Activated CD4-positive, alpha-beta T cell treated with anti-CD3 and anti-CD28 coated beads, Interleukin-2, amount 50 U/mL, for 16 hours (primary cell): Measurements from ENCODE around the gene CBFB.
A peak's percentile ranks its signal among the peaks of the same experiment; 100 is the strongest.
"Not testable (repeated sequence)": the region's sequence is repeated elsewhere in the genome, so short reads cannot be mapped to it uniquely, and the experiment has no call there.

Source experiments
- DNase-seq: peaks from one replicate; pipeline ENCODE4 v3.0.0-alpha.2; 2020

CBFB gene

GRCh38 chr16:67017421-67017750 is 11.6 kb upstream of the CBFB start:
- no peak for DNase-seq

GRCh38 chr16:67017810-67018488 is 11.0 kb upstream of the CBFB start:
- peak; percentile 95 for DNase-seq

DNA sequence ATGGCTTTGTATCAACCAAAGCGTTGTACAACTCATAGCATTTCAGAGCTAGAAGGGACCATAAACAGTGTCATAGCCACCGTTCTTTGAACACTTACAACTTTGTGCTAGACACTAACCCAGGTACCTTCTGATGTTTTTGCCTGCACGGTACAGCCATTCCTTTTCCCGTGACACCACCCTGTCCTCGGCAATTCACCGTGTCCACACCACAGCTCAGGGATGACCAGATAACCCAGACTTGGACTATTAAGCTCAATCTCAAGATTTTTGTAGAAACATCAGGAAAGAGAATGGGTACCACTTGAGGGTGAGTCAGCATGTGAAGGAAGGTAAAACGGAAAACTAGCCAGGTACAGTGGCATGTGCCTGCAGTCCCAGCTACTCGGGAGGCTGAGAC is 9.8 kb upstream of the CBFB start:
- no peak for DNase-seq

GRCh38 chr16:67021321-67021720 is 7.6 kb upstream of the CBFB start:
- DNase-seq: no peak

- DNase-seq: no peak
Measured at GRCh38 chr16:67022531-67023214, 6.3 kb upstream of the CBFB start.

- no peak for DNase-seq
Measured at GRCh38 chr16:67023689-67024088, 5.3 kb upstream of the CBFB start.

GRCh38 chr16:67024384-67025209 is 4.4 kb upstream of the CBFB start:
- no peak for DNase-seq

DNA sequence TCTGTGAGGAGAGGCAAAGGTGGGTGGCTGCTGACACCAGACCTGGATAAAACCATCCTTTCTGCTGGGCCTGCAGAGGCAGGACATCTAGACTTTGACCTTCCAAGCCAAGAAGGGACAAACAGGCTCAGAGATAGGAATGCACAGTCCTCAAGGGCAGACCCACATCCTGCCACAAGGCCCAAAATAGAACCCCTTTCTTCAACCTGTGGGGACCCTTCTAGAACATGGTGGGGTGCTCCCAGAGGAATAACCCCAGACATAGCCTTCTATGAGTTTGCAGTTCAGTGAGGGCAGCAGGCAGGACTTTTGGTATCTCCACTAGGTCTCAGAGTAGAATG is 3.8 kb upstream of the CBFB start:
- no peak for DNase-seq

DNA sequence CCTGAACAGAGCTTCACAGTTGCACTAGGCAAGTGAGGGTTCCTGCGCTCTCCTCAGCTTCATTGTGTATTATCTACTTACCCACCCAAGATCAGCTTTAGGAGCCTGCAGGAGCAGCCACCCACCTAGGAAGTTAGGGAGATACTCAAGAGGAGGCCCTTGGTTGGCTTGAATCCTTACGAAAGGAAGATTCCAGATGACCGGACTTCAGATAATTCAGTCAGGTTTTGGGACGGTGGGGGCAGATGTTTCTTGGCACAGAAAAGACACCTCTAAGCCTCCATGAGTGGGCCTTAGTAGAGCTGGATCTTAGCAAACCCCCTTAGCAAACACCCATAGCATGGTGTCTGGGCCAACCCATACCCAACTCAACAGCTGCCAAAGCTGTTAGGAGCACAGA is 2.4 kb upstream of the CBFB start:
- DNase-seq: no peak

DNA sequence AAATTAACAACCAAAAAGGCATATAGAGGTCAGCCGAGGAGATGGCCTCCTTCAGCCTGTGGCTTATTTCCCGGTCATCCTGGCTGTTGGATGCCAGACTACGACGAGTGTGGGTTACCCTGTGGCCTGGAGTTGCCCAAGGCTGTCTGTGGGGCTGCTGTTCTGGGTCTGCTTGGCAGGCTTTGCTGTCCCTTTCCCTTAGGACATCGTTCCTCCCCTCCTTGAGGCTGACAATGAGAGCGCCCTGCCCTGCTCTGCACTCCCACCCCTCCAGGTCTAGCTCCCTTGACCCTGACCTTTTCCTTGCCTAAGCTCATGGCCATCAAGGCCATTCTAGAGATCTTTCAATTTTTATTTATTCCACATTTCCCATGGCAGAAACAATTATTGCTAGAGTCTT is 1.9 kb upstream of the CBFB start:
- no peak for DNase-seq

- no peak for DNase-seq
Measured at GRCh38 chr16:67028167-67028695, 718 bp upstream of the CBFB start.

- DNase-seq: peak; percentile 62
Measured at GRCh38 chr16:67029254-67030096, 526 bp downstream of the CBFB start.

DNA sequence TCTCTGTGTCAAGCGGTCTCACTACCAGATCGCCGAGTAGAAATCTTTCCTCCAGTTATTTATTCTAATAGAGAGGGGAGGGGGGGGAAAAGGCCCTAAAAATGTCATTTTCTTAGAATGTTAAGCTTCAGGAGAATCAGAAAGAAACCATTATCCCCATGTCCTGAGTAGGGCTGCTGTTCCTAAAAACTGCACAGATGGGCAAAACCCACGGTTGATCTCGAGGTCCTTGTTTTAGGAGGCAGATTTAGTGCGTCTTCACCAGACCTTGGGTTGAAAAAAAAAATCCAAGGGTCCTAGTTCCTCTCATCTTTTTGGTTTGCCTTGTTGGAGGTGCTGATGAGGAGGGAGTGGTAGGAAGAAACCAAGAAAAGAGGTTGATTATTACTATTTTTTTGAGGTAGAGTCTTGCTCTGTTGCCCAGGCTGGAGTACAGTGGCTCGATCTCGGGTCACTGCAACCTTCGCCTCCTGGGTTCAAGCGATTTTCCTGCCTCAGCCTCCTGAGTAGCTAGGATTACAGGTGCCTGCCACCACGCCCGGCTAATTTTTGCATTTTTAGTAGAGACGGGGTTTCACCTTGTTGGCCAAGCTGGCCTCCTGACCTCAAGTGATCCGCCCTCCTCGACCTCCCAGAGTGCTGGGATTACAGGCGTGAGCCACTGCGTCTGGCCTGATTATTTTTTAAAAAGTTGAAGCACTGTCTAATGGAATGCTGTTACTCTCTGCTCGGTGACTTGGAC is 1.4 kb downstream of the CBFB start:
- no peak for DNase-seq

DNA sequence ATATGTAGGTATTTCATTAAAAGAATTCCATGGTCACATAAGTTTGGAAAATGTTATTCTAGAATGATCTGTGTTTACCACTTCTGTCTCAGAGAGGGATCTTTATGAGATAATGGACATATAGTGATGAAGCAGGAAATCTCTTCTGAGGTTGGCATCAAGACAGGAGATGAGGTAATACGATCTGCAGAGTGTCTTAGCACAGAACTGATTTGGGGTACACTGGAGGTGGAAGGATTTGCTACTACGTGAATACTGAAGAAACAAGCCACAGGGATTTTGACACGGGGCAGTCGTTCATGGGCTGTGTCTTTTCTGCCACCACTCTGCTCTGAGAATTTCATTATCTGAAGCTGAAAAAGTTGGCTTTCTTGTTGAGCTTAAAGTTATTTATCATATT is 5.5 kb downstream of the CBFB start:
- DNase-seq: no peak

GRCh38 chr16:67035364-67035763 is 6.4 kb downstream of the CBFB start:
- no peak for DNase-seq

GRCh38 chr16:67036323-67036741 is 7.4 kb downstream of the CBFB start:
- DNase-seq: no peak

DNA sequence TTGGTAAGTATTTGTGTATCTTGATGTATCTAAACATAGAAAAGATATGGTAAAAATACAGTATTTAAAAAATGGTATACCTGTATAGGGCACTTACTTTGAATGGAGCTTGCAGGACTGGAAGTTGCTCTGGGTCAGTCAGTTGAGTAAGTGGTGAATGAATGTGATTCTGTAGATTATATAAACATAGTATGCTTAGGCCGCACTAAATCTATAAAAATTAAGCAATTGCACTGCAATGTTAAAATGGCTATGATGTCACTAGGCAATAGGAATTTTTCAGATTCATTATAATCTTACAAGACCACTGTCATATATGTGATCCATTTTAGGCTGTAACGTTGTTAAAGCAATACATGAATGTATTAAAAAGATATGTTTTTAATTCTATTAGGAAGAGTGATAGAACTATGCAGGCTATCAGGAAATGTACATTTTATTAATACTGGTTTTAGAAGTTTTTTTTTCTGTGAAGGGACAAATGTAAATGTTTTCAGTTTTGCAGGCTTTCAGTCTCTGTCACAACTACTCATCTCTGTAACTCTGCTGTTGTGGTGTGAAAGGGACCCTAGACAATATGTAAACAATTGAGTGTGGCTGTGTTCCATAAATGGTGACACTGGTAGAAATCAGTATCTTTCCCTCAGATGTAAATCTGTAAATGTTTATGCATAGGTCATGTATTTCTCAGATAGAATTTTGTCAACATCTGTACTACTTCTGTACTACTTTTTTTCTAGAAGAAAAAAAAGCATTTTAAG is 10.5 kb downstream of the CBFB start:
- peak; percentile 67 for DNase-seq

GRCh38 chr16:67040166-67040565 is 11.2 kb downstream of the CBFB start:
- no peak for DNase-seq

DNA sequence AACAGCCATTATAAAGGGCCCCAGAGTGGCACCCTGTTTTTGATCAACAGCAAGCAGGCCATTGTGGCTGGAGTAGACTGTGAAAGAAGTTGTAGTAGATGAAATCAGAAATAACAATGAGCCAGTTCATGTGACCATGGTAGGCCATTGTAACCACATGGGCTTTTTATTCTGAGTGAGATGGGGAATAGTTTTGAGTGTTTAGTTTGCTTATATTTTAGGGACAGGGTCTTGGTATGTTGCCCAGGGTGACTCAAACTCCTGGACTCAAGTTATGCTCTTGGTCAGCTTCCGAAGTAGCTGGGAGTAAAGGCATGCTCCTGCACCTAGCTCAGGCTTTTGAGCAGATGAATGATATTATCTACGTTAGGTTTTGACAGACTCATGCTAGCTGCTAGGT is 12.0 kb downstream of the CBFB start:
- no peak for DNase-seq

DNA sequence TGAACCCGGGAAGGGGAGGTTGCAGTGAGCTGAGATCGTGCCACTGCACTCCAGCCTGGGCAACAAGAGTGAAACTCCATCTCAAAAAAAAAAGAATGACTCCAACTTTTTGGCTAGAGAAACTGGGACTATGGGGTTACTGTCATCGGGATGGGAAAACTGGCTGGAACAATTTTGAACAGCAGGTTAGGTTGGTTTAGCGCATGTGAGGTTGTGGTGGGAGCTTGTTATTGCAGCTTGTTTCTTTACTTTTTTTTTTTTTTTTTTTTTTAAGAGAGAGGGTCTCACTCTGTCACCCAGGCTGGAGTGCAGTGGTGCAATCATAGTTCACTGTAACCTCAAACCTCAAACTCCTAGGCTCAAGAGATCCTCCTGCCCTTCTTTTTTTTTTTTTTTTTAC is 12.6 kb downstream of the CBFB start:
- DNase-seq: not testable (repeated sequence)

GRCh38 chr16:67043420-67043819 is 14.5 kb downstream of the CBFB start:
- DNase-seq: no peak
